ENCODE results near the gene IFT88. TPM values are rescaled to one million over a fixed set of nuclear protein-coding genes. Genes with fewer than 3 reads are reported as not detected.

The IFT88 gene
- total RNA-seq, 1 experiment from 2014 or later = 10.8 TPM

DNA sequence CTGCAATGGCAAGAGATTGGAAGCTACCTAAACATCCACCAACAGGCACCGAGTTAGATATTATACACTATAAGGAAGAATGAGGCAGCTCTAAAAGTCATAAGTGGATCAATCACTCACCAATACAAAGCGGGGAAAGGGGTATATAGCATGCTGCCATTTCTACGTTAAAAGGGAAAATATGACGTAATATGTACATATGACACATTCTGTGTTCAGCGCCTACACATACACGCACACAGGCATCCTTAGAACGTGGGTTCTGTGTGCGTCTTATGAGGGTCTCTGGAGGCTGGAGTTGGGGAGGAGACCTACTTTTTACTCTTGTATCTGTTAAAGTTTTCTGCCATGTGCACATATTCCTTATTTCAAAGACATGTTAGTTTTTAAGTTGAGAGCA, 142.4 kb downstream of the IFT88 start:
- peaks cover 5% of the 10 kb centered on the region; the same call in 1 of the 2 replicates for H3K4me1 ChIP-seq (ENCODE audit: low read length)
- H3K27me3 ChIP-seq (ENCODE audit: low read length) = peaks cover 3% of the 10 kb centered on the region; the same call in 1 of the 2 replicates

GRCh38 chr13:20709782-20710181, 142.8 kb downstream of the IFT88 start:
- H3K4me1 ChIP-seq (ENCODE audit: low read length) = peaks cover 5% of the 10 kb centered on the region; the same call in 1 of the 2 replicates
- H3K9me3 ChIP-seq (ENCODE audit: low read length) = no peaks in the 10 kb centered on the region
- no peak overlapping the region for H2AFZ ChIP-seq (ENCODE audit: low read length)
- no peaks in the 10 kb centered on the region for H3K36me3 ChIP-seq (ENCODE audit: insufficient read depth, low read length)
- H3K4me3 ChIP-seq (ENCODE audit: low read length) = no peak overlapping the region
- H3K27ac ChIP-seq (ENCODE audit: low read length) = no peak overlapping the region
- H3K4me2 ChIP-seq (ENCODE audit: low read depth, low read length, poor library complexity, severe bottlenecking) = no peak overlapping the region
- H4K20me1 ChIP-seq (ENCODE audit: insufficient read depth, low read depth, low read length) = no peaks in the 10 kb centered on the region
- no peak for DNase-seq
- H3K27me3 ChIP-seq (ENCODE audit: low read length) = peaks cover 3% of the 10 kb centered on the region; the same call in 1 of the 2 replicates
- H3K79me2 ChIP-seq (ENCODE audit: low read length) = no peaks in the 10 kb centered on the region
- H3K9ac ChIP-seq (ENCODE audit: low read length) = no peak overlapping the region
- H3K9me2 ChIP-seq (replicated peaks; ENCODE audit: insufficient read depth, low read length) = no peaks in the 10 kb centered on the region

More for the DNA sequence above, 142.4 kb downstream of the IFT88 start:
- no peaks in the 10 kb centered on the region for H4K20me1 ChIP-seq (ENCODE audit: insufficient read depth, low read depth, low read length)
- no peak overlapping the region for H3K4me2 ChIP-seq (ENCODE audit: low read depth, low read length, poor library complexity, severe bottlenecking)
- no peak overlapping the region for H3K27ac ChIP-seq (ENCODE audit: low read length)
- no peaks in the 10 kb centered on the region for H3K9me2 ChIP-seq (replicated peaks; ENCODE audit: insufficient read depth, low read length)
- no peak overlapping the region for H2AFZ ChIP-seq (ENCODE audit: low read length)
- no peak for DNase-seq
- no peaks in the 10 kb centered on the region for H3K9me3 ChIP-seq (ENCODE audit: low read length)
- H3K36me3 ChIP-seq (ENCODE audit: insufficient read depth, low read length) = no peaks in the 10 kb centered on the region
- H3K9ac ChIP-seq (ENCODE audit: low read length) = no peak overlapping the region
- no peak overlapping the region for H3K4me3 ChIP-seq (ENCODE audit: low read length)
- no peaks in the 10 kb centered on the region for H3K79me2 ChIP-seq (ENCODE audit: low read length)

DNA sequence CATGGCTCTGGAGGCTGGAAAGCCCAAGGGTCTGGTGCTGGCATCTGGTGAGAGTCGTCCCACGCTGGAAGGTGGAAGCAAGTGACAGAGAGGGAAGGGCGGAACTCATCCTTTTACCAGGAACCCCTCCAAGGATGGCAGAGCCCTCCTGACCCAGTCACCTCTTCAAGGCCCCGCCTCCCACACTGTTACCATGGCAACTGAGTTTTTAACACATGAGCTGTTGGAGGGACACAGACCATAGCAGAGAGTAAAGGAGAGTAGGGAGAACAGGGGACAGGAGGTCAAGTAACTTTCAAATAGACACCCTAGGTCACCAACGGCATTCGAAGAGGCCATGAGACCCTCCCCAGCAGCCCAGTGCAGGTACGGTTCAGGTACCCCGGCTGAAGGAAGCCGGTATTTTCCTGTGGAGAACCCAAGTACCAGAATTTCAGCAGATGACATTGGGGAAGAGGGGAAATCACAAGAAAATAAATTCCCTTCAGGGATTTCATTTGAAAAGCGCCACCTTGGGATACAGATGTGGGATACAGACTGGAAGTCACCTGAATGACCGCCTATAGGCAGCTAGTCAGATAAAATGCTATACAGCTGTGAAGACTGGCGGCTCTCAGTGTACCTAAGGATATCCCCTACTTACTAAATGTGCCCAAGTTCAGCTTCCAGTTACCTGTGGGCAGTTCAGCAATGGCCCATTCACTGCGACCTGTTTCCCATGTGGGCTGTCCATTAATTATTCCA, 144.5 kb downstream of the IFT88 start:
- H3K27ac ChIP-seq (ENCODE audit: low read length) = no peak overlapping the region
- H3K4me2 ChIP-seq (ENCODE audit: low read depth, low read length, poor library complexity, severe bottlenecking) = no peak overlapping the region
- H3K9me2 ChIP-seq (replicated peaks; ENCODE audit: insufficient read depth, low read length) = no peaks in the 10 kb centered on the region
- no peak overlapping the region for H3K4me3 ChIP-seq (ENCODE audit: low read length)
- no peaks in the 10 kb centered on the region for H3K36me3 ChIP-seq (ENCODE audit: insufficient read depth, low read length)
- no peaks in the 10 kb centered on the region for H3K79me2 ChIP-seq (ENCODE audit: low read length)
- no peak overlapping the region for H3K9ac ChIP-seq (ENCODE audit: low read length)
- peak; percentile 62 for DNase-seq
- H3K9me3 ChIP-seq (ENCODE audit: low read length) = no peaks in the 10 kb centered on the region
- H4K20me1 ChIP-seq (ENCODE audit: insufficient read depth, low read depth, low read length) = no peaks in the 10 kb centered on the region
- H3K4me1 ChIP-seq (ENCODE audit: low read length) = peaks cover 5% of the 10 kb centered on the region; the same call in 1 of the 2 replicates
- no peak overlapping the region for H2AFZ ChIP-seq (ENCODE audit: low read length)
- H3K27me3 ChIP-seq (ENCODE audit: low read length) = peaks cover 3% of the 10 kb centered on the region; the same call in 1 of the 2 replicates

DNA sequence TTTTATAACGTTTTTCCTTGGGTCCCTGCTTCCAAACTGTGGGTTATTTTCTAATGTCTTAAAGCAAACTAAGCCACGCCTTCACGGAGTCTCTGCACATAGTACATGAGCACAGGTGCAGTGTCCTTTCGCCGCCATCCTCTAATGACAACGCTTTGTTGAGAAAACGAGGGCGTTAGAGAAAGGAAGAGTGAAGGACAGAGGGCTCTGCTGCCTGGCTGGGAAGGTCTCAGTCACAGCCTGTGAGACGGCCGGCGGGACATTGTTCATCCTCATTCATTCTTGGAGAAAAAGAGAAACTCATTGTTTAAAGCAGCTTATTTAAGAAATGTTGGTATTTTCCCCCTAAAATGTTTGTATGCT, 146.0 kb downstream of the IFT88 start:
- Histone ChIP-seq H3K4me3 (ENCODE audit: low read length) (no peak overlapping the region), H3K9ac (ENCODE audit: low read length) (no peak overlapping the region), H3K27me3 (ENCODE audit: low read length) (peaks cover 3% of the 10 kb centered on the region; the same call in 1 of the 2 replicates), H3K79me2 (ENCODE audit: low read length) (no peaks in the 10 kb centered on the region), H3K36me3 (ENCODE audit: insufficient read depth, low read length) (no peaks in the 10 kb centered on the region), H2AFZ (ENCODE audit: low read length) (peak overlapping the region; percentile 75), H4K20me1 (ENCODE audit: insufficient read depth, low read depth, low read length) (no peaks in the 10 kb centered on the region), H3K9me2 (replicated peaks; ENCODE audit: insufficient read depth, low read length) (no peaks in the 10 kb centered on the region), H3K4me2 (ENCODE audit: low read depth, low read length, poor library complexity, severe bottlenecking) (peak overlapping the region; percentile 5), H3K27ac (ENCODE audit: low read length) (no peak overlapping the region), H3K4me1 (ENCODE audit: low read length) (peaks cover 5% of the 10 kb centered on the region; the same call in 1 of the 2 replicates), H3K9me3 (ENCODE audit: low read length) (no peaks in the 10 kb centered on the region)
- no peak for DNase-seq

- Histone ChIP-seq H4K20me1 (ENCODE audit: insufficient read depth, low read depth, low read length) (no peaks in the 10 kb centered on the region), H3K4me1 (ENCODE audit: low read length) (peaks cover 5% of the 10 kb centered on the region; the same call in 1 of the 2 replicates), H3K4me2 (ENCODE audit: low read depth, low read length, poor library complexity, severe bottlenecking) (no peak overlapping the region), H3K9me2 (replicated peaks; ENCODE audit: insufficient read depth, low read length) (no peaks in the 10 kb centered on the region), H3K79me2 (ENCODE audit: low read length) (no peaks in the 10 kb centered on the region), H3K9ac (ENCODE audit: low read length) (no peak overlapping the region), H3K27ac (ENCODE audit: low read length) (no peak overlapping the region), H3K27me3 (ENCODE audit: low read length) (peaks cover 3% of the 10 kb centered on the region; the same call in 1 of the 2 replicates), H3K4me3 (ENCODE audit: low read length) (no peak overlapping the region), H2AFZ (ENCODE audit: low read length) (no peak overlapping the region), H3K36me3 (ENCODE audit: insufficient read depth, low read length) (no peaks in the 10 kb centered on the region), H3K9me3 (ENCODE audit: low read length) (no peaks in the 10 kb centered on the region)
- no peak for DNase-seq
Measured at GRCh38 chr13:20713751-20714150, 146.8 kb downstream of the IFT88 start.

DNA sequence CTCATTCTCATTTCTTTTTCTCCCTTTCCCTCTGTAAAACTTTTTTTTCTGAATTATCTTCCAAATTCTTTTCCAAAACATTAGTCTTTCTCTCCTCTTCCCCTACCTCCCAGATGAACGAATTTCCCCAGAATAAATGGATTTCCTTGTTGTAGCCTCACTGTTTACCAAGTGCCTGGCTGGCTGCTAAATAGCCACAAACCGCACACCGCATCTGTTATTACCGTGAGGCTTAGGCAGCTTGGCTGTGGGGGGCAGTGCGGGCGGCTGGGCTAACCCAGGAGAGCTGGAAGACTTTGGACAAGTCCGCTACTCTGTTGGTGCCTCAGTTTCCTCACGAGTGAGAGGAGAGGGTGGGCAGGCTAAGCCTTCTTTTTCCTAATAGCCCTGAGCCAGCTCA, 147.2 kb downstream of the IFT88 start:
- no peaks in the 10 kb centered on the region for H3K36me3 ChIP-seq (ENCODE audit: insufficient read depth, low read length)

GRCh38 chr13:20714563-20715329, 147.8 kb downstream of the IFT88 start:
- H3K9me3 ChIP-seq (ENCODE audit: low read length) = no peaks in the 10 kb centered on the region
- no peak overlapping the region for H3K27ac ChIP-seq (ENCODE audit: low read length)
- H3K4me1 ChIP-seq (ENCODE audit: low read length) = peaks cover 5% of the 10 kb centered on the region; the same call in 1 of the 2 replicates
- H3K79me2 ChIP-seq (ENCODE audit: low read length) = no peaks in the 10 kb centered on the region
- no peak overlapping the region for H3K9ac ChIP-seq (ENCODE audit: low read length)
- peaks cover 3% of the 10 kb centered on the region; the same call in 1 of the 2 replicates for H3K27me3 ChIP-seq (ENCODE audit: low read length)
- H2AFZ ChIP-seq (ENCODE audit: low read length) = no peak overlapping the region
- no peak for DNase-seq
- H3K4me3 ChIP-seq (ENCODE audit: low read length) = no peak overlapping the region
- no peaks in the 10 kb centered on the region for H3K36me3 ChIP-seq (ENCODE audit: insufficient read depth, low read length)
- H4K20me1 ChIP-seq (ENCODE audit: insufficient read depth, low read depth, low read length) = no peaks in the 10 kb centered on the region
- no peak overlapping the region for H3K4me2 ChIP-seq (ENCODE audit: low read depth, low read length, poor library complexity, severe bottlenecking)
- H3K9me2 ChIP-seq (replicated peaks; ENCODE audit: insufficient read depth, low read length) = no peaks in the 10 kb centered on the region

More for the DNA sequence above, 147.2 kb downstream of the IFT88 start:
- no peak overlapping the region for H3K4me3 ChIP-seq (ENCODE audit: low read length)
- H3K4me2 ChIP-seq (ENCODE audit: low read depth, low read length, poor library complexity, severe bottlenecking) = no peak overlapping the region
- H3K9me2 ChIP-seq (replicated peaks; ENCODE audit: insufficient read depth, low read length) = no peaks in the 10 kb centered on the region
- no peak for DNase-seq
- no peaks in the 10 kb centered on the region for H4K20me1 ChIP-seq (ENCODE audit: insufficient read depth, low read depth, low read length)
- H2AFZ ChIP-seq (ENCODE audit: low read length) = no peak overlapping the region
- no peak overlapping the region for H3K9ac ChIP-seq (ENCODE audit: low read length)
- H3K27ac ChIP-seq (ENCODE audit: low read length) = no peak overlapping the region
- H3K4me1 ChIP-seq (ENCODE audit: low read length) = peaks cover 5% of the 10 kb centered on the region; the same call in 1 of the 2 replicates
- H3K79me2 ChIP-seq (ENCODE audit: low read length) = no peaks in the 10 kb centered on the region
- peaks cover 3% of the 10 kb centered on the region; the same call in 1 of the 2 replicates for H3K27me3 ChIP-seq (ENCODE audit: low read length)
- H3K9me3 ChIP-seq (ENCODE audit: low read length) = no peaks in the 10 kb centered on the region

DNA sequence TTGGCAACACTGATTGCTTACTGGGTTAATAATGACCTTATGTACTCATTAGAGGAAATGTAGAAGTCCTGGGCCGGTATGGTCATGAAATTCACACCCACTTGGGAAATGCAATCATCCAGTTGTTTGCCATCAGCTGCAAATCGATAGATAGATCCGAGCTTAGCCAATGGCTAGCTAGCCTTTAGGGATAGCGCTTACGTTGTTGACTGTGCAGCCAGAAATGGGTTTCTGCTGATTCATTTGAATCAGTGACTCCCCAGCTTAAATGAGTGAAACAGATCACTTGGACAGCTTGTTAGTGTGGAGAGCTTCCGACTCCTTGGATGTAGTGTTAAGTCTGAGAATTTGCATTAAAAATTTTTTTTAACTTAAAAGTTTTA, 148.4 kb downstream of the IFT88 start:
- H3K4me1 ChIP-seq (ENCODE audit: low read length) = peaks cover 5% of the 10 kb centered on the region; the same call in 1 of the 2 replicates
- H3K79me2 ChIP-seq (ENCODE audit: low read length) = no peaks in the 10 kb centered on the region
- H3K9me3 ChIP-seq (ENCODE audit: low read length) = no peaks in the 10 kb centered on the region
- H3K9me2 ChIP-seq (replicated peaks; ENCODE audit: insufficient read depth, low read length) = no peaks in the 10 kb centered on the region
- H3K27me3 ChIP-seq (ENCODE audit: low read length) = peaks cover 3% of the 10 kb centered on the region; the same call in 1 of the 2 replicates
- no peak overlapping the region for H3K9ac ChIP-seq (ENCODE audit: low read length)
- no peak for DNase-seq
- H2AFZ ChIP-seq (ENCODE audit: low read length) = no peak overlapping the region
- no peak overlapping the region for H3K4me2 ChIP-seq (ENCODE audit: low read depth, low read length, poor library complexity, severe bottlenecking)
- no peak overlapping the region for H3K27ac ChIP-seq (ENCODE audit: low read length)
- no peaks in the 10 kb centered on the region for H3K36me3 ChIP-seq (ENCODE audit: insufficient read depth, low read length)
- H3K4me3 ChIP-seq (ENCODE audit: low read length) = no peak overlapping the region
- no peaks in the 10 kb centered on the region for H4K20me1 ChIP-seq (ENCODE audit: insufficient read depth, low read depth, low read length)

Data from Karpas-422 (cell line).